GM12878 (cell line): ENCODE data around the gene KCNK7. TPM values are rescaled to one million over a fixed set of nuclear protein-coding genes. Genes with fewer than 3 reads are reported as not detected.

Experiments used
- ATAC-seq: fragments of 200-7000 bp; cut with Tn5 transposase; 3 replicates; pipeline ENCODE4 v1.9.1; 2020; ENCODE audit warnings: mild to moderate bottlenecking, moderate library complexity
- BruUV-seq: library from RNA; stranded (reverse); fragments of 400-500 nt; replicated peaks from 2 replicates; lab custom pipeline; 2021; lab: Mats Ljungman, UMichigan
- CTCF ChIA-PET: fragments of 300-600 bp; sonication (Branson Sonifier 250); formaldehyde crosslinking; extraction: SDS; loops from one replicate; lab custom pipeline; 2021; ENCODE audit warnings: inconsistent platforms; lab: Yijun Ruan, JAX
- POLR2A ChIA-PET: fragments of 350-600 bp; formaldehyde crosslinking; extraction: SDS; loops from one replicate; lab custom pipeline; 2021; ENCODE audit warnings: inconsistent platforms; lab: Charles Lee
- RAD21 ChIA-PET: fragments of 300-600 bp; sonication (Branson Sonifier 250); formaldehyde crosslinking; loops from one replicate; lab custom pipeline; 2023; ENCODE audit warnings: antibody characterized with exemption; ENCODE audit not compliant: unreplicated experiment; lab: Charles Lee
- SMC1A ChIA-PET: fragments of 300-600 bp; sonication (Branson Sonifier 250); formaldehyde crosslinking; loops from one replicate; lab custom pipeline; 2023; ENCODE audit not compliant: unreplicated experiment, uncharacterized antibody; lab: Charles Lee
- DNase-seq: peaks from one replicate; pipeline ENCODE4 v3.0.0-alpha.2; 2011; ENCODE audit warnings: low read depth, low spot score
- FAIRE-seq: peaks from 3 replicates; lab custom pipeline; 2011; peaks lifted over from hg19 to GRCh38; lab: Jason Lieb, UNC
- H2AFZ ChIP-seq: 2 replicates; pipeline ENCODE4 v1.6.0; 2011; ENCODE audit warnings: low read depth, low read length, control low read depth; ENCODE audit not compliant: control insufficient read depth
- H3K27ac ChIP-seq: 2 replicates; pipeline ENCODE4 v1.5.1; 2011; ENCODE audit warnings: control low read depth; ENCODE audit not compliant: control insufficient read depth, insufficient read depth
- H3K27me3 ChIP-seq, 2 experiments: replicated peaks in 1 of 2; 2 replicates each; pipeline versions ENCODE4 v1.6.0 to v1.6.1; 2011; ENCODE audit warnings: low read length in 1 of 2; ENCODE audit not compliant: control insufficient read depth in 2 of 2, insufficient read depth in 2 of 2
- H3K36me3 ChIP-seq, 2 experiments: 2 replicates each; pipeline ENCODE4 v1.5.1; 2011; ENCODE audit warnings: low read length in 1 of 2; ENCODE audit not compliant: control insufficient read depth in 2 of 2, insufficient read depth in 2 of 2
- H3K4me1 ChIP-seq: 2 replicates; pipeline ENCODE4 v1.6.1; 2011; ENCODE audit warnings: mild to moderate bottlenecking, low read length, moderate library complexity, mixed read lengths; ENCODE audit not compliant: control insufficient read depth, insufficient read depth
- H3K4me2 ChIP-seq: 2 replicates; pipeline ENCODE4 v1.6.0; 2011; ENCODE audit warnings: control low read depth; ENCODE audit not compliant: control insufficient read depth, insufficient read depth
- H3K4me3 ChIP-seq: fragments of 200-600 bp; sonication (generic); 2 replicates; pipeline ENCODE4 v1.5.1; 2016
- H3K79me2 ChIP-seq: 2 replicates; pipeline ENCODE4 v1.6.0; 2011; ENCODE audit warnings: low read length; ENCODE audit not compliant: control insufficient read depth, insufficient read depth
- H3K9ac ChIP-seq: 2 replicates; pipeline ENCODE4 v1.8.0; 2011; ENCODE audit warnings: low read length, control low read depth, mixed read lengths; ENCODE audit not compliant: control insufficient read depth, insufficient read depth
- H3K9me3 ChIP-seq: replicated peaks from 3 replicates; pipeline ENCODE4 v1.5.1; 2011; ENCODE audit warnings: mild to moderate bottlenecking, low read length; ENCODE audit not compliant: control insufficient read depth, insufficient read depth
- H4K20me1 ChIP-seq: 2 replicates; pipeline ENCODE4 v1.6.0; 2011; ENCODE audit not compliant: control insufficient read depth, insufficient read depth
- BCL3 ChIP-seq: IDR thresholded peaks from 2 replicates; pipeline ENCODE4 v1.6.1; 2011; ENCODE audit warnings: borderline replicate concordance, low read depth, mild to moderate bottlenecking, moderate library complexity, low read length; ENCODE audit not compliant: insufficient read depth, poor library complexity, severe bottlenecking
- POLR2A ChIP-seq: IDR thresholded peaks from 2 replicates; pipeline ENCODE4 v1.6.1; 2011; ENCODE audit warnings: low read depth, mild to moderate bottlenecking, low read length
- WGBS: methylation state at CpG from one replicate; pipeline ENCODE4 v1.1.6; 2016; ENCODE audit warnings: low lambda C conversion rate; ENCODE audit not compliant: insufficient replicate concordance, insufficient coverage; ENCODE audit errors: missing lambda C conversion rate; 5-methylcytosine and 5-hydroxymethylcytosine counted together
- in situ Hi-C: fragments of 300-500 bp; cut with MboI; formaldehyde crosslinking; loops from 9 replicates; pipeline ENCODE4 v1.14.3; 2018; ENCODE audit warnings: mixed read lengths
- intact Hi-C: fragments of 100-400 bp; cut with micrococcal nuclease; formaldehyde crosslinking; loops from one replicate; pipeline ENCODE4 v1.14.2; 2022; ENCODE audit not compliant: unreplicated experiment
- polyA plus RNA-seq, 11 experiments: library from polyadenylated mRNA; depleted of rRNA in 4 of 11; unstranded in 6 of 11; stranded (reverse) in 5 of 11; fragments of >200 nt; fragmentation: Nextera tagmentation in 4 of 11; fragmentation: Illumina TruSeq in 1 of 11; extraction: Ambion mirVana in 4 of 11; extraction: Trizol in 1 of 11; gene quantifications; 1 replicate in 1 of 11; 2 replicates in 10 of 11; pipeline versions ENCODE4 v1.2.1 to v1.2.3, GENCODE V29; 2011 to 2016; ENCODE audit warnings: inconsistent platforms in 2 of 11, missing spikeins in 2 of 11, low read depth in 1 of 11
- total RNA-seq, 4 experiments: library from RNA; depleted of rRNA in 3 of 4; stranded (reverse); fragments of >200 nt in 3 of 4; fragmentation: Illumina TruSeq in 1 of 4; extraction: Trizol in 1 of 4; gene quantifications; 2 replicates each; pipeline versions ENCODE4 v1.2.1 to v1.2.3, GENCODE V29; 2013 to 2021

The KCNK7 gene
- total and polyA plus RNA-seq, 10 of the 15 experiments (the other 5 are each of a cell fraction or from before 2014, with no cell fraction given): 0.11 to 0.54 (median 0.23) TPM; not detected in 7

- WGBS: 97% methylated on average over 23 of the region's 51 CpGs
- no peak for FAIRE-seq
- ChIA-PET RAD21 (interaction anchor here (5.0 to 6.5 kb wide), 2 partner anchors 9 to 14 kb away, joined by 56 to 132 read pairs; partner anchors contain the start of genes EHBP1L1, FAM89B and ZNRD2), SMC1A (interaction anchor here (3.9 to 6.2 kb wide), 3 partner anchors 9 to 44 kb away, joined by 35 to 93 read pairs (median 37); partner anchors contain the start of genes EHBP1L1, FAM89B and ZNRD2), POLR2A (interaction anchor here (0.8 to 6.0 kb wide), 5 partner anchors 9 to 29 kb away, joined by 3 to 129 read pairs (median 7); partner anchors contain the start of genes EHBP1L1, FAM89B and ZNRD2), CTCF (interaction anchor here (1.0 to 5.9 kb wide), 4 partner anchors 8 to 55 kb away, joined by 4 to 130 read pairs (median 74); partner anchors contain the start of genes EHBP1L1, FAM89B and ZNRD2)
- Histone ChIP-seq H3K9me3 (no peaks in the 10 kb centered on the region), H3K4me1 (peaks cover 45% of the 10 kb centered on the region), H2AFZ (no peak overlapping the region), H3K27ac (peak overlapping the region; percentile 97), H3K4me3 (peak overlapping the region; percentile 47; the same call in 1 of the 2 replicates), H4K20me1 (no peaks in the 10 kb centered on the region), H3K4me2 (peak overlapping the region; percentile 79), H3K9ac (0 out of 2 replicates have a peak overlapping the region, but pooled peaks have one; percentile 7), H3K27me3 (no peaks in the 10 kb centered on the region), H3K79me2 (peaks cover 16% of the 10 kb centered on the region), H3K36me3 (peaks cover 10 to 11% of the 10 kb centered on the region in 2 experiments; a peak in 3 of 4 replicates)
- no peak for ATAC-seq
- no TSS peak for BruUV-seq
- intact Hi-C loops (no loop called here), in situ Hi-C loops (no loop called here)
- no peak for DNase-seq
- TF ChIP-seq BCL3: no peak
- peak; percentile 39 for TF ChIP-seq POLR2A
Measured at GRCh38 chr11:65585396-65586246, 10.0 kb downstream of the KCNK7 start.
